Esophagus squamous epithelium (tissue), 5 donors: Measurements from ENCODE around the gene METTL21A. TPM values are rescaled to one million over a fixed set of nuclear protein-coding genes. Genes with fewer than 3 reads are reported as not detected.
"Not testable (repeated sequence)": the region's sequence is repeated elsewhere in the genome, so short reads cannot be mapped to it uniquely, and the experiment has no call there.

Experiments used
- DNase-seq: peaks from one replicate; lab custom pipeline; 2025; lab: John Stamatoyannopoulos, UW
- H3K27ac ChIP-seq, 4 donors: fragments of 200-600 bp; sonication (generic); one replicate each; pipeline ENCODE4 v1.5.1; 2016 to 2019; ENCODE audit warnings: mild to moderate bottlenecking in 1 of 4
- H3K27me3 ChIP-seq, 4 donors: fragments of 200-600 bp; sonication (generic); 1 replicate in 3 of 4; 2 replicates in 1 of 4; pipeline versions ENCODE4 v1.5.1 to v1.6.0; 2017 to 2021; ENCODE audit warnings: antibody characterized with exemption in 1 of 4
- H3K36me3 ChIP-seq, 3 donors: fragments of 200-600 bp; sonication (generic); one replicate each; pipeline ENCODE4 v1.5.1; 2016 to 2019
- H3K4me1 ChIP-seq, 3 donors: fragments of 200-600 bp; sonication (generic); one replicate each; pipeline ENCODE4 v1.5.1; 2017 to 2019
- H3K4me3 ChIP-seq, 4 donors: fragments of 200-600 bp; sonication (generic); 1 replicate in 3 of 4; 2 replicates in 1 of 4; pipeline ENCODE4 v1.5.1; 2016 to 2019; ENCODE audit warnings: mild to moderate bottlenecking in 2 of 4, moderate library complexity in 1 of 4
- H3K9me3 ChIP-seq, 3 donors: fragments of 200-600 bp; sonication (generic); one replicate each; pipeline ENCODE4 v1.5.1; 2016 to 2019
- POLR2A ChIP-seq, 4 donors: fragments of 450-650 bp; IDR thresholded peaks; one replicate each; pipeline ENCODE4 v1.6.1; 2017; ENCODE audit warnings: antibody characterized with exemption in 4 of 4, mild to moderate bottlenecking in 4 of 4, moderate library complexity in 3 of 4
- WGBS, 2 donors: methylation state at CpG; one replicate each; pipeline ENCODE4 v1.1.5; 2018; 5-methylcytosine and 5-hydroxymethylcytosine counted together
- intact Hi-C: fragments of 100-400 bp; cut with DNase I; formaldehyde crosslinking; loops from one replicate; pipeline ENCODE4 v1.15.0; 2022
- total RNA-seq, 4 donors: library from RNA; depleted of rRNA; stranded (reverse); fragments of >200 nt; gene quantifications; one replicate each; pipeline ENCODE4 v1.1.0, GENCODE V29; 2016
- TF ChIP-seq, protein P1 (sequence below), 6 experiments: fragments of 450-650 bp in 4 of 6; fragments of 200-600 bp in 2 of 6; sonication (generic) in 2 of 6; IDR thresholded peaks; one replicate each; pipeline ENCODE4 v1.5.1; 2016 to 2019; ENCODE audit warnings: antibody characterized with exemption in 6 of 6, mild to moderate bottlenecking in 4 of 6, moderate library complexity in 4 of 6
- donor health status: DM: yes; HTN: yes; CAD: no.

Gene METTL21A
- total RNA-seq, 4 donors from 2014 or later: 7.1 to 35.8 (median 10.4) TPM

DNA sequence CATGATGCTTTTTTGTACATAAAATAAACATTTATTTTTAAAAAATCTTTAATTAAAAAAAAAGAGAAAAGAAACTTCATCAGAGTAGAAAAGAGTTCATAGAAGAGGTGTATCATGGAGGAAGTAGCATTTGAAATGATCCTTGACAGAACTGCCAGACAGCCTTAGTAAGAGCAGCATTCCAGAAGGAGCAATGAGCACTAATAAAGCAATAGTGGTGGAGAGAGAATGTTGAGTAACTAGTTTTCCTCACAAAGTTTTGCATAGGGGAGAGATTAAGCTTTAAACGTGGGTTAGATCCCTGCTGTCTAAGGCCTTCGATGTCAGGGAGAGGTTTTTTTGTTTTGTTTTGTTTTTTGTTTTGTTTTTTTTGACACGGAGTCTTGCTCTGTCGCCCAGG lies 29.8 kb upstream of the METTL21A start:
- no peak for DNase-seq
- 41 to 63% methylated on average over 4 of the region's 4 CpGs for WGBS, 2 donors
- no peak overlapping the region for H3K4me3 ChIP-seq
- H3K27ac ChIP-seq: no peak overlapping the region
- intact Hi-C loops: no loop called here
- H3K36me3 ChIP-seq: no peaks in the 10 kb centered on the region
- H3K9me3 ChIP-seq: no peaks in the 10 kb centered on the region
- no peaks in the 10 kb centered on the region for H3K27me3 ChIP-seq
- no peak for TF ChIP-seq POLR2A (IDR thresholded peaks at IDR 0.05)
- TF ChIP-seq, protein P1, sequence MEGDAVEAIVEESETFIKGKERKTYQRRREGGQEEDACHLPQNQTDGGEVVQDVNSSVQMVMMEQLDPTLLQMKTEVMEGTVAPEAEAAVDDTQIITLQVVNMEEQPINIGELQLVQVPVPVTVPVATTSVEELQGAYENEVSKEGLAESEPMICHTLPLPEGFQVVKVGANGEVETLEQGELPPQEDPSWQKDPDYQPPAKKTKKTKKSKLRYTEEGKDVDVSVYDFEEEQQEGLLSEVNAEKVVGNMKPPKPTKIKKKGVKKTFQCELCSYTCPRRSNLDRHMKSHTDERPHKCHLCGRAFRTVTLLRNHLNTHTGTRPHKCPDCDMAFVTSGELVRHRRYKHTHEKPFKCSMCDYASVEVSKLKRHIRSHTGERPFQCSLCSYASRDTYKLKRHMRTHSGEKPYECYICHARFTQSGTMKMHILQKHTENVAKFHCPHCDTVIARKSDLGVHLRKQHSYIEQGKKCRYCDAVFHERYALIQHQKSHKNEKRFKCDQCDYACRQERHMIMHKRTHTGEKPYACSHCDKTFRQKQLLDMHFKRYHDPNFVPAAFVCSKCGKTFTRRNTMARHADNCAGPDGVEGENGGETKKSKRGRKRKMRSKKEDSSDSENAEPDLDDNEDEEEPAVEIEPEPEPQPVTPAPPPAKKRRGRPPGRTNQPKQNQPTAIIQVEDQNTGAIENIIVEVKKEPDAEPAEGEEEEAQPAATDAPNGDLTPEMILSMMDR (IDR thresholded peaks at IDR 0.05): no peak
- H3K4me1 ChIP-seq: no peaks in the 10 kb centered on the region

DNA sequence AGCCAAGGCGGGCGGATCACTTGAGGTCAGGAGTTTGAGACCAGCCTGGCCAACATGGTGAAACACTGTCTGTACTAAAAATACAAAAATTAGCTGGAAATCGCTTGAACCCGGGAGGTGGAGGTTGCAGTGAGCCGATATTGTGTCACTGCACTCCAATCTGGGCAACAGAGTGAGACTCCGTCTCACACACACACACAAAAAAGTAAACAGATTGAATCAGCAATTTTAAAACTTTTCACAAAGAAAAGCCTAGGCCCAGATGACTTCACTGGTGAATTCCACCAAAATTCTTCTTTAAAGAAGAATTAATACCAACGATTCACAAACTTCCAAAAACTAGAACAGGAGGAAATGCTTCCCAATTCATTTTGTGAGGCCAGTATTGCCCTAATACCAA lies 21.4 kb upstream of the METTL21A start:
- intact Hi-C loops, H3K9me3 ChIP-seq, H3K4me3 ChIP-seq, H3K36me3 ChIP-seq, H3K27me3 ChIP-seq, H3K27ac ChIP-seq, DNase-seq, H3K4me1 ChIP-seq: not testable (repeated sequence)
- 85 to 88% methylated on average over 7 of the region's 7 CpGs for WGBS, 2 donors

DNA sequence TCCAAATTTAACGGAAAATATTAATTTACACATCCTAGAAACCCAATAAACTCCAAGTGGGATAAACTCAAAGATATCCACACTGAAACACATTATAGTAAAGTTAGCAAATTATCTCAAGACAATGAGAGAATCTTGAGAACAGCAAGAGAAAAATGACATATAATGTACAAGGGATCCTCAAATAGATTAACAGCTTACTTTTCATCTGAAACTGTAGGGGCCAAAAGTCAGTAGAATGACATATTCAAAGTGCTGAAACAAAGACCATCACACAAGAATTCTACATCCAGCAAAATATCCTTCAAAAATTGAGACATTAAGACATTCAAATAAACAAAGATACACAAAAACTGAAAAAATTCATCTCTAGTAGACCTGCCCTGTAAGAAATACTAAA lies 18.7 kb upstream of the METTL21A start:
- Histone ChIP-seq H3K9me3 (no peaks in the 10 kb centered on the region), H3K4me3 (no peak overlapping the region), H3K4me1 (no peaks in the 10 kb centered on the region), H3K27me3 (no peaks in the 10 kb centered on the region), H3K27ac (no peak overlapping the region), H3K36me3 (no peaks in the 10 kb centered on the region)
- DNase-seq: no peak
- TF ChIP-seq, protein P1 (IDR thresholded peaks at IDR 0.05): no peak
- no peak for TF ChIP-seq POLR2A (IDR thresholded peaks at IDR 0.05)
- intact Hi-C loops: no loop called here
- WGBS, 2 donors: 95 to 100% methylated on average over 1 of the region's 1 CpG

DNA sequence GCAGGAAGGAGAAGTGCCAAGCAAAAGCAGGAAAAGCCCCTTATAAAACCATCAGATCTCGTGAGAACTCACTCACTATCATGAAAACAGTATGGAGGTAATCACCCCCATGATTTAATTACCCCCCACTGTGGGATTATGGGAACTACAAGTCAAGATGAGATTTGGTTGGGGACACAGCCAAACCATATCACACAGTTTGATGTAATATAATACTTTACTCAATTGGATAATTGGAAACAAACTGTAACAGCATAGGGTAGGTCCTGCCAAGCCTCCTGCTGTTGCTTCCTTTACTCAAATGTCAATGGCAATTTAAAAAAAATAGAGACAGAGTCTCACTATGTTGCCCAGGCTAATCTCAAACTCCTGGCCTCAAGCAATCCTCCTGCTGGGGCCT lies 15.5 kb upstream of the METTL21A start:
- no peaks in the 10 kb centered on the region for H3K27me3 ChIP-seq
- H3K4me1 ChIP-seq: peaks cover 0 to 10% (median 0%) of the 10 kb centered on the region in 3 donors
- H3K36me3 ChIP-seq: no peaks in the 10 kb centered on the region
- H3K27ac ChIP-seq: no peak overlapping the region
- WGBS, 2 donors: 71 to 72% methylated on average over 1 of the region's 1 CpG
- no peak overlapping the region for H3K4me3 ChIP-seq
- TF ChIP-seq POLR2A (IDR thresholded peaks at IDR 0.05): no peak
- TF ChIP-seq, protein P1 (IDR thresholded peaks at IDR 0.05): no peak
- intact Hi-C loops: no loop called here
- DNase-seq: no peak
- no peaks in the 10 kb centered on the region for H3K9me3 ChIP-seq

DNA sequence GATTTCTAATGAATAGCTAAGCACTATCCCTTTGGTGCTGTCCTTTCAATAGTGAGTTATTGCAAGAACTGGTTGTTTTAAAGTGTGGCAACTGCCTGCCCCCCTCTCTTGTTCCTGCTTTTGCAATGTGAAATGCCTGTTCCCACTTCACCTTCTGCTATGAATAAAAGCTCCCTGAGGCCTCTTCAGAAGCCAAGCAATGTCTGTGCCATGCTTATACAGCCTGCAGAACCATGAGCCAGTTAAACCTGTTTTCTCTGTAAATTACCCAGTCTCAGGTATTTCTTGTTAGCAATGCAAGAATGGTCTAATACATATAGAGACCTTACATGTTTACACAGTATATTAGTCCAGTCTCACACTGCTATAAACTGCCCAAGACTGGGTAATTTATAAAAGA lies 15.0 kb upstream of the METTL21A start:
- TF ChIP-seq POLR2A (IDR thresholded peaks at IDR 0.05): no peak
- TF ChIP-seq, protein P1 (IDR thresholded peaks at IDR 0.05): no peak
- DNase-seq: no peak
- no peaks in the 10 kb centered on the region for H3K27me3 ChIP-seq
- no peaks in the 10 kb centered on the region for H3K9me3 ChIP-seq
- peaks cover 0 to 15% (median 0%) of the 10 kb centered on the region in 3 donors for H3K4me1 ChIP-seq
- H3K27ac ChIP-seq: no peak overlapping the region
- H3K36me3 ChIP-seq: no peaks in the 10 kb centered on the region
- H3K4me3 ChIP-seq: no peak overlapping the region
- intact Hi-C loops: no loop called here

DNA sequence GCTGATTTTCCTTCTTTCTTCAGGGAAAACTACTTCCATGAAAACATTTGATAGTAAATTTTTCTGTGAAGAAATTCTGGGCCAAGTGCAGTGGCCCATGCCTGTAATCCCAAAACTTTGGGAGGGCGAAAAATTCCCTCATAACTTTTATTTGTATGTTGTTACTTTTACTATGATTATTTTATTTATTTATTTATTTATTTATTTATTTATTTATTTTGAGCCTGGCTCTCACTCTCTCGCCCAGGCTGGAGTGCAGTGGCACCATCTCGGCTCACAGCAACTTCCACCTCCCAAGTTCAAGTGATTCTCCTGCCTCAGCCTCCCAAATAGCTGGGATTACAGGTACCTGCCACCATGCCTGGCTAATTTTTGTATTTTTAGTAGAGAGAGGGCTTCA lies 14.1 kb upstream of the METTL21A start:
- not testable (repeated sequence) for H3K27ac ChIP-seq, DNase-seq, H3K9me3 ChIP-seq, H3K36me3 ChIP-seq, H3K4me3 ChIP-seq, H3K27me3 ChIP-seq
- WGBS, 2 donors: 91 to 96% methylated on average over 3 of the region's 3 CpGs
- intact Hi-C loops: loop anchor here (10.0 kb wide), 1 partner anchor 66 kb away; no protein-coding TSS in a partner anchor
- H3K4me1 ChIP-seq: peaks cover 0 to 24% (median 0%) of the 10 kb centered on the region in 3 donors
